SIG-M5 treated with dmso at 0.1 percent for 504 hours (cell line): ENCODE results near the gene OR1L4.

Source experiments
- DNase-seq: peaks from one replicate; lab custom pipeline; 2025; ENCODE audit not compliant: unreplicated experiment; lab: John Stamatoyannopoulos, UW

The OR1L4 gene, protein sequence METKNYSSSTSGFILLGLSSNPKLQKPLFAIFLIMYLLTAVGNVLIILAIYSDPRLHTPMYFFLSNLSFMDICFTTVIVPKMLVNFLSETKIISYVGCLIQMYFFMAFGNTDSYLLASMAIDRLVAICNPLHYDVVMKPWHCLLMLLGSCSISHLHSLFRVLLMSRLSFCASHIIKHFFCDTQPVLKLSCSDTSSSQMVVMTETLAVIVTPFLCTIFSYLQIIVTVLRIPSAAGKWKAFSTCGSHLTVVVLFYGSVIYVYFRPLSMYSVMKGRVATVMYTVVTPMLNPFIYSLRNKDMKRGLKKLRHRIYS

DNA sequence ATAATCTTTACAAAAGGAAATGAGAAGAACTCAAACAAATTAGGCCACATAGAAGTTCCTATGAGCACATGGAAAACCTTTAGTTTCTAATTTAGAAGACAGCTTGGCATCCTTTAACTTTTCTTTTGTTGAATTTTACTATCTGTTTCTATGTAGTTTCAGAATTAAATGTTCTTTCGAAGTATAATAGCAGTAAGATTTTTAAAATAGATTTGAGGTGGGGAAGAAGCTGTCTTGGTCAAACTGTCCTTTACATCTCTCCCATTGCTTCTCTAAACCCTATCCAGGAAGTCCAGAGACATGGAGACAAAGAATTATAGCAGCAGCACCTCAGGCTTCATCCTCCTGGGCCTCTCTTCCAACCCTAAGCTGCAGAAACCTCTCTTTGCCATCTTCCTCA lies at the start of gene OR1L4:
TSS of gene OR1L4 (plus strand) at position 301 of the 400 bp plus-strand sequence. CDS start at position 301, 0 bp downstream.
- DNase-seq, result no peak

DNA sequence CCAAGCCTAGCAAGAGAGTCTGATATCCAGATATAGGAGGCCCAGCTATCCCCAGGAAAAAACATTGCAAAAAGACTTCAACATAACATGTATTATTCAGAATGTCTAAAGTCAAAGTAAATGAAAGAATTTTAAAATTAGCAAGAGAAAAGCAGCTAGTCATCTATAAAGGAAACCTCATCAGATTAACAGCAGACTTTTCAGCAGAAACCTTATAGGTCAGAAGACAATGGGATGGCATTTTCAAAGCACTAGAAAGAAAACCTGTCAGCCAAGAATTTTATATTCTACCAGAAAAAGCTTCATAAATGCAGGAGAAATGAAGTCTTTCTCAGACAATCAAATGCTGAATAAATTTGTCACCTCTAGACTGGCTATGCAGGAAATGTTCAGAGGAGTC lies 38.9 kb upstream of the OR1L4 start:
- no peak for DNase-seq

DNA sequence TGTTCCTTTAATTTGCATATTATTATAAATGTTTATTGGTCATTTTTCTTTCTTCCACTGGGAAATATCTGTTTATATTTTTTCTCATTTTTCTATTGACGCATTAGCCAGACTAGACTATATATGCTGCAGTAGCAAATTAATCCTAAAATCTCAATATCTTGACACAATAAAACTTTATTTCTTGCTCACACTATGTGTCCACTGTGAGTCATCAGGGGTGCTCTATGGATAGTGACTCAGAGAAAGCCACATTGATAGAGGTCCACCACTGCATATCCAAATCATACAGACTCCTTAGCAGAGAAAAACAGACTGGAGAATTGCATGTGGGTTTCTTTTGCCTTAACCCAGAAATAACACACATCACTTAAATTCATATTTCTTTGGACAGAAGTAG lies 28.1 kb upstream of the OR1L4 start:
- DNase-seq, result no peak

DNA sequence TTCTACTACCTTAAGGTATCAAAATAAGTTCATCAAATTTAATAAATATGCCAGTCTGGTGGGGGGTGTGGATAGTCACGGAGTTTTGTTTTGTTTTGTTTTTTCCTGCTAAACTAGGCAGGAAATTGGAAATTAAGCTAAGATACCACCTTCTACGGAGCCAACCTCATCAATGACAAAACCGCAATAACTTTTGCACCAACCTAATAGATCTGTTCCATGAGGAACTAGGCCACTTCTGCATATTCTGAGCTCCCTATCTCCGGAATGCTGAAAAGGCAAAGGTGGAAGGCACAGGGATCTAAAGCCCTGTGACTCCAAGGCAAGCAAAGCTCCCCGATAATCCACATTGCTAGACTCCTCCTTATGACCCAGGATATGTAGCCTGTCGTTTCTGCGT lies 5.8 kb upstream of the OR1L4 start:
- no peak for DNase-seq

DNA sequence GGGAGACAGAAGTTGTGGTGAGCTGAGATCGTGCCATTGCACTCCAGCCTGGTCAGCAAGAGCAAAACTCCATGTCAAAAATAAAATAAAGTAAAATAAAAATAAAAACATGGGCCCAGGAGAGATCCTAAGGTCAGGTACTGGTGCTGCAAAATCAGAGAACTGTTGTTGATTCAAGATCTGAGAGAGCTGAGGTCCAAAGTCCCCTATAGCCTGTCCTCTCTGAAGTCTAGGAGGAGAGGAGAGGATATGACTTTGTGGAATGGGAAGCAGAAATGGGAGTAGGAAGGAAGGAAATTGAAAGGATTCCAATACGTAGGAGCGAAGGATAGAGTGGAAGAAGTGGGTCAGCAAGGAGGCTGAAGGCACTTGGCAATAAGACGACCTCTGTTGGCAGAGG lies 4.6 kb upstream of the OR1L4 start:
- DNase-seq, result no peak

DNA sequence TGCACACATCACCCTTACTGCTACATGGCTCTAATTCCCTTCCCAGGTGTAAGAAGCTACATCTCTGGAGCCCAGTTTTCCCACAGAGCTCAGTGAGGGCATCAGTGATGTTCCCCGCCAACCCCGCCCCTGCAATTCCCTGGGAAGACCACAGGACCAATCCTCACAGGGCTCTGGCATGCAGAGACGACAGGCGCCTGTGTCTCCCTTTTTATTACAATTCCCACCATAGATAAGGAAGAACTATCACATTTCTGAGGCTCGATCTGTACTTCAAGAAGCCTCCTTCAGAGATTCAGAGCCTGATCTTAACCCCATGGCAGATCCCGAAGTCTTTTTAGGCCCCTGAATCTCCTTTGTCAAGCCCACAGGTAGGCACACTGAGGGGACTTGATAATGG lies 18.2 kb downstream of the OR1L4 start, which contains the start of gene OR1L6:
TSS of gene OR1L6 (plus strand) at position 301 of the 400 bp plus-strand sequence. CDS start 7,545 bp downstream, outside the sequence.
- DNase-seq, result no peak

DNA sequence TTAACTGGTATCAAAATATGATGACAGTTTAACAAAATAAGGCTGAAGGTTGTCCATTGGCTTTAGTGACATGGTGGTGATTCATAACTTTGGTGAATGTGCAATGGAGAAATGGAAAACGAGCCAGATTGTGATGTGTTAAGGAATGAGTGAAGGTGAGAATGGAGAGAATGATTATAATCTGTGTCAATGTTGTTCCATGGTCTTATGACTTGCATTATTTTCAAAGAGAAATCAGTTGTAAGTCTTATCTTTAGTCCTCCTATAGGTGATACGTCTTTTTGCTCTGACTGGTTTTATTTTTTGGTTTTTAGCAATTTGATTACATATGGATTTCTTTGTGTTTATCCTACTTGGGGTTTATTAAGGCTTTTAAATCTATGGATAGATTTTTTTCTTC lies 31.0 kb downstream of the OR1L4 start:
- no peak for DNase-seq

DNA sequence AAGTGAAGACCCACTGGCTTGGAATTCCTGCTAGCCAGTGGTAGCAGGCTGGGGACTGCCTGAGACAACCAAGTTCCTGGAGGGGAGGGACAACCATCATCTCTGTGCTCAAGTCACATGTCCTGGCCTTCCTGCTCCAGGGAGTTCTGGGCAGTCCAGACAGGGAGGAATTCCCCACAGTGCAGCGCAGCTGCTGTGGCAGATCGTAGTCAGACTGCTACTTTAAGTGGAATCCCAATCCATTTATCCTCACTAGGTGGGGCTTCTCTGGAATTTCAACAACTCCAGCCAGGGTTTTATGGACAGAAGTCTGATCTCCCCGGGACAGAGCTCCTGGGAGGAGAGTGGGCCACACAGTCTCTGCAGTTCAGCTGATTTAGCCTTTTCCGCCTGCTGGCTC lies 44.0 kb downstream of the OR1L4 start:
- no peak for DNase-seq
